HG02588 (cell line): Measurements from ENCODE around the gene RAD51B.
"Not testable (repeated sequence)": the region's sequence is repeated elsewhere in the genome, so short reads cannot be mapped to it uniquely, and the experiment has no call there.

ENCODE experiments used
- ATAC-seq: cut with Tn5 transposase; IDR thresholded peaks from one replicate; pipeline ENCODE4 v1.9.1; 2021; ENCODE audit warnings: mild to moderate bottlenecking, moderate library complexity; ENCODE audit not compliant: unreplicated experiment

The RAD51B gene

GRCh38 chr14:67943947-67944346, 124.4 kb downstream of the RAD51B start:
- ATAC-seq: no peak

- ATAC-seq: no peak
These were observed 125.0 kb downstream of the RAD51B start for GRCh38 chr14:67944605-67945004.

- no peak for ATAC-seq
These were observed 130.2 kb downstream of the RAD51B start for GRCh38 chr14:67949771-67950170.

GRCh38 chr14:67950386-67950785, 130.8 kb downstream of the RAD51B start:
- ATAC-seq: no peak

GRCh38 chr14:67951529-67952135, 132.1 kb downstream of the RAD51B start:
- no peak for ATAC-seq

- ATAC-seq: no peak
These were observed 132.8 kb downstream of the RAD51B start for GRCh38 chr14:67952381-67952780.

- ATAC-seq: no peak
These were observed 133.2 kb downstream of the RAD51B start for GRCh38 chr14:67952786-67953185.

- ATAC-seq: no peak
These were observed 135.7 kb downstream of the RAD51B start for GRCh38 chr14:67955261-67955660.

GRCh38 chr14:67957946-67958345, 138.4 kb downstream of the RAD51B start:
- no peak for ATAC-seq

GRCh38 chr14:67961676-67962075, 142.1 kb downstream of the RAD51B start:
- ATAC-seq: no peak

GRCh38 chr14:67962215-67962644, 142.7 kb downstream of the RAD51B start:
- ATAC-seq: no peak

GRCh38 chr14:67963545-67963944, 144.0 kb downstream of the RAD51B start:
- no peak for ATAC-seq

GRCh38 chr14:67963960-67964812, 144.6 kb downstream of the RAD51B start:
- ATAC-seq: no peak

GRCh38 chr14:67965696-67966095, 146.1 kb downstream of the RAD51B start:
- ATAC-seq: no peak

- no peak for ATAC-seq
These were observed 147.6 kb downstream of the RAD51B start for GRCh38 chr14:67967206-67967605.

- not testable (repeated sequence) for ATAC-seq
These were observed 148.4 kb downstream of the RAD51B start for GRCh38 chr14:67967970-67968369.

- no peak for ATAC-seq
These were observed 151.3 kb downstream of the RAD51B start for GRCh38 chr14:67970923-67971322.

- ATAC-seq: no peak
These were observed 152.3 kb downstream of the RAD51B start for GRCh38 chr14:67971627-67972625.

- ATAC-seq: no peak
These were observed 153.9 kb downstream of the RAD51B start for GRCh38 chr14:67973436-67973835.

- ATAC-seq: no peak
These were observed 155.9 kb downstream of the RAD51B start for GRCh38 chr14:67975470-67975869.

GRCh38 chr14:67977434-67978034, 158.0 kb downstream of the RAD51B start:
- no peak for ATAC-seq
